ENCODE results near the gene OR4D10.
"Not testable (repeated sequence)": the region's sequence is repeated elsewhere in the genome, so short reads cannot be mapped to it uniquely, and the experiment has no call there.

The OR4D10 gene

DNA sequence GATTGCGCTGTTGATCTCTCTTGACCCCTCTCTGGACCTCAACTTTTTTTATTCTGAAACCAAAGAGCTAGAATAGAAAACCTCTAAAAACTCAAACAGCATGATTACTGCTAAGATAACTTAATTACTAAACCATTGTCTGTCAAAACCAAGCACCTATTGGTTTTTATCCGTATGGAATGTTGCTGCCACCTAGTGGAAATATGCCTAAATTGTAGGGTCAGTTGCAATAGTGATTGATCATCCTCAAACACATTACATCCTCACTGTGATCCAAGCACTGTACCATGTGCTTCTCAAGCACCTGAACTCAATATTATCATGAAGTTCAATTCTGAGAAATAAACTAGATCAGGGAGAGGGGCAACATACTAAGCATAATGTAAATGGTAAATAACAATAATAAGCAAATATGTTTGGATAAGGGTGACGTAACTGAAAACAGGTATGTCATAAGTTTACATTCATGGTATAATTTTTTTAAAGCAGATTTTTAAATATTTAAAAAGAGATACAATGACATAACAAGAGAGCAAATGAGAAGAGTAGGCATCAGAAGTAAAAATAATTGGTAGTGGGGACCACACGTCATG, 43.1 kb upstream of the OR4D10 start:
- DNase-seq: peak; percentile 37
- Histone ChIP-seq H3K27ac (no peak overlapping the region), H3K27me3 (replicated peaks) (no peaks in the 10 kb centered on the region), H3K36me3 (replicated peaks) (no peaks in the 10 kb centered on the region), H3K4me3 (ENCODE audit: low read depth, low read length) (no peak overlapping the region)
- TF ChIP-seq, protein P1, sequence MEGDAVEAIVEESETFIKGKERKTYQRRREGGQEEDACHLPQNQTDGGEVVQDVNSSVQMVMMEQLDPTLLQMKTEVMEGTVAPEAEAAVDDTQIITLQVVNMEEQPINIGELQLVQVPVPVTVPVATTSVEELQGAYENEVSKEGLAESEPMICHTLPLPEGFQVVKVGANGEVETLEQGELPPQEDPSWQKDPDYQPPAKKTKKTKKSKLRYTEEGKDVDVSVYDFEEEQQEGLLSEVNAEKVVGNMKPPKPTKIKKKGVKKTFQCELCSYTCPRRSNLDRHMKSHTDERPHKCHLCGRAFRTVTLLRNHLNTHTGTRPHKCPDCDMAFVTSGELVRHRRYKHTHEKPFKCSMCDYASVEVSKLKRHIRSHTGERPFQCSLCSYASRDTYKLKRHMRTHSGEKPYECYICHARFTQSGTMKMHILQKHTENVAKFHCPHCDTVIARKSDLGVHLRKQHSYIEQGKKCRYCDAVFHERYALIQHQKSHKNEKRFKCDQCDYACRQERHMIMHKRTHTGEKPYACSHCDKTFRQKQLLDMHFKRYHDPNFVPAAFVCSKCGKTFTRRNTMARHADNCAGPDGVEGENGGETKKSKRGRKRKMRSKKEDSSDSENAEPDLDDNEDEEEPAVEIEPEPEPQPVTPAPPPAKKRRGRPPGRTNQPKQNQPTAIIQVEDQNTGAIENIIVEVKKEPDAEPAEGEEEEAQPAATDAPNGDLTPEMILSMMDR (IDR thresholded peaks at IDR 0.05; ENCODE audit: low read depth, low read length, missing control alignments): peak; percentile 62
- in situ Hi-C loops (cut with HindIII; ENCODE audit: low pct_ligation_motif_present, low sequenced_read_pairs): no loop called here

DNA sequence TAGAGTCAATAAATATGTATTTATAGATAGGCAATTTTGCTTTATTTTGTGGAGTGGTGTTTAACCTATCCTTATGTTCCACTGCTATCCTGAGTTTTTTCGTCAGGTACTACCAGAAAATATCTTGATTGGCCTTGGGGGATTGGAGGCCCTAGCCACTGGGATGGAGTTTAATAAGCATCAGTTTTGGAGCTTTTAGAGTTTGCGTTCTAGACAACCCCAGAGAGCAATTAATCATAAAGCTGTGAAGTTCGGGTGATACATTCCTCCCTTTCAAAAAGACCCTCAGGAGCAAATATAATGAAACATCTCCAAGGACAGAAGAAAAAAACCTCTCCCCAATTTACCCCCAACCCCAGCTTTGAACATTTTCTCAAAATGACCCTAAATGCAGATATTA, 36.9 kb upstream of the OR4D10 start, which contains the start of gene OR5A1:
Gene OR5A1 (plus strand): TSS at position 301 of the 400 bp plus-strand sequence. CDS start 6,700 bp downstream, outside the sequence.
- TF ChIP-seq, protein P1 (IDR thresholded peaks at IDR 0.05; ENCODE audit: low read depth, low read length, missing control alignments): no peak
- in situ Hi-C loops (cut with HindIII; ENCODE audit: low pct_ligation_motif_present, low sequenced_read_pairs): no loop called here
- H3K4me3 ChIP-seq (ENCODE audit: low read depth, low read length): no peak within 1 kb of the TSS
- H3K27ac ChIP-seq: no peak within 1 kb of the TSS
- no peak for DNase-seq
- H3K27me3 ChIP-seq (replicated peaks): no peaks in the 10 kb centered on the region
- H3K36me3 ChIP-seq (replicated peaks): no peaks in the 10 kb centered on the region

DNA sequence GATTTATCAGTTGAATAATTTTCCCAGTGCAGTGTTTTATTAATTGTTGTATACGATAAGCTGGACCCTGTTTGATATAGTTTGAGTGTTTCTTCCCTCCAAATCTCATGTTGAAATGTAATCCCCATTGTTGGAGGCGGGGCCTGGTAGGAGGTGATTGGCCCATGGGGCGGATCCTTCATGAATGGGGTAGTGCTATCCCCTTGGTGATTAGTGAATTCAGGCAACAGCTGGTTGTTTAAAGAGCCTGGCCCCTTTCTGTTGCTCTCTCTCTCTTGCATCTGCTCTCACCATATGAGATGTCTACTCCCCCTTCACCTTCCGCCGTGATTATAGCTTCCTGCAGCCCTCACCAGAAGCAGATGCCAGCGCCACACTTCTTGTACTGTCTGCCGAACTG, 35.3 kb upstream of the OR4D10 start:
- no peak overlapping the region for H3K27ac ChIP-seq
- in situ Hi-C loops (cut with HindIII; ENCODE audit: low pct_ligation_motif_present, low sequenced_read_pairs): no loop called here
- TF ChIP-seq, protein P1 (IDR thresholded peaks at IDR 0.05; ENCODE audit: low read depth, low read length, missing control alignments): no peak
- DNase-seq: no peak
- H3K4me3 ChIP-seq (ENCODE audit: low read depth, low read length): no peak overlapping the region
- no peaks in the 10 kb centered on the region for H3K36me3 ChIP-seq (replicated peaks)
- no peaks in the 10 kb centered on the region for H3K27me3 ChIP-seq (replicated peaks)

DNA sequence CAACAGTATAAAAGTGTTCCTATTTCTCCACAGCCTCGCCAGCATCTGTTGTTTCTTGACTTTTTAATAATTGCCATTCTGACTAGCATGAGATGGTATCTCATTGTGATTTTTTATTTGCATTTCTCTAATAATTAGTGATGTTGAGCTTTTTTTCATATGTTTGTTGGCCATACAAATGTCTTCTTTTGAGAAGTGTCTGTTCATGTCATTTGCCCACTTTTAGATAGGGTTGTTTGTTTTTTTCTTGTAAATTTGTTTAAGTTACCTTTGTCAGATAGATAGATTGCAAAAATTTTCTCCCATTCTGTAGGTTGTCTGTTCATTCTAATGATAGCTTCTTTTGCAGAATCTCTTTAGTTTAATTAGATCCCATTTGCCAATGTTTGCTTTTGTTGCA, 27.5 kb upstream of the OR4D10 start:
- in situ Hi-C loops (cut with HindIII; ENCODE audit: low pct_ligation_motif_present, low sequenced_read_pairs); DNase-seq; H3K36me3 ChIP-seq (replicated peaks); H3K27ac ChIP-seq; H3K27me3 ChIP-seq (replicated peaks); H3K4me3 ChIP-seq (ENCODE audit: low read depth, low read length): not testable (repeated sequence)

DNA sequence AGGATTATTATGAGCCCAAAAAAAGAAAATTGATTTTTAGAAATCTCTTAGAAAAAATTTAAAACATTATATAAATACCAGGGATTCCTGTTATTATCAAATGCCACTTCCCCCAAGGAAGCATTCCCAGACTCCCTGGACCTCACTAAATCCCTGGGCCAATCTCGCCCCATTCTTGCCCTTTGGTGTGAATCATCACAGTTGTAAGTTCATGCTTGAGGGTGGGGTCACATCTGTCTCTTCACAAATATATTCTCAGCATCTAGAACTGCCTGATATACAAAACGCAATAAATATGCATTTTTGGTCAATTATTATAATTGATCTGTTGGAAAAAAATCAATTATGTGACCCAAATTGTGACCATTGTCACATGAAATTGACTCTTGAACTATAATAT, 24.6 kb upstream of the OR4D10 start:
- DNase-seq: no peak
- Histone ChIP-seq H3K36me3 (replicated peaks) (no peaks in the 10 kb centered on the region), H3K27me3 (replicated peaks) (no peaks in the 10 kb centered on the region), H3K27ac (no peak overlapping the region), H3K4me3 (ENCODE audit: low read depth, low read length) (no peak overlapping the region)
- TF ChIP-seq, protein P1 (IDR thresholded peaks at IDR 0.05; ENCODE audit: low read depth, low read length, missing control alignments): no peak
- in situ Hi-C loops (cut with HindIII; ENCODE audit: low pct_ligation_motif_present, low sequenced_read_pairs): no loop called here

DNA sequence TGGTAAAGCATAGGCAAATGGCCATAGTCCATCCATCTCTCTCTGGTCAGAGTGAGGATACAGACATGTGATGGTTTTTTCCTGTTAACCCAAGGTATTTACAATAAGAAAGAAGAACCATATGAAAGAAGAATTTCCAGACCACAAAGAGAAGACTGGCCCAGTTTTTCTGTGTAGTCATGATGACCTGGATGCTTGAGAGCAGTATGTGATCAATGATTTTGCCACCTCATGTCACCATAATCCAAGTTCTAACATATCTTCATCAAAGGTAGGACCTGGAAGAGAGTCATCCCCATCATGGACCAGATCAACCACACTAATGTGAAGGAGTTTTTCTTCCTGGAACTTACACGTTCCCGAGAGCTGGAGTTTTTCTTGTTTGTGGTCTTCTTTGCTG, 16.5 kb upstream of the OR4D10 start, which contains the start of gene OR4D6:
Gene OR4D6 (plus strand): TSS at position 301 of the 400 bp plus-strand sequence. CDS start 0 bp downstream, at position 301.
- Histone ChIP-seq H3K27me3 (replicated peaks) (no peaks in the 10 kb centered on the region), H3K4me3 (ENCODE audit: low read depth, low read length) (no peak within 1 kb of the TSS), H3K27ac (no peak within 1 kb of the TSS), H3K36me3 (replicated peaks) (no peaks in the 10 kb centered on the region)
- in situ Hi-C loops (cut with HindIII; ENCODE audit: low pct_ligation_motif_present, low sequenced_read_pairs): no loop called here
- TF ChIP-seq, protein P1 (IDR thresholded peaks at IDR 0.05; ENCODE audit: low read depth, low read length, missing control alignments): no peak
- no peak for DNase-seq
